Measurements from ENCODE around the gene FOSB. TPM values are rescaled to one million over a fixed set of nuclear protein-coding genes. Genes with fewer than 3 reads are reported as not detected.

FOSB gene
- total RNA-seq, 1 donor from 2014 or later, result 2.1 TPM

- intact Hi-C loops (cut with micrococcal nuclease), result no loop called here
These were observed 3.5 kb upstream of the FOSB start for GRCh38 chr19:45464274-45464673.

- intact Hi-C loops (cut with micrococcal nuclease), result loop anchor here (5.0 kb wide), 1 partner anchor 288 kb away; the partner anchor contains the start of genes BLOC1S3 and TRAPPC6A
These were observed 2.8 kb upstream of the FOSB start for GRCh38 chr19:45464852-45465441.

GRCh38 chr19:45467115-45467455, 711 bp upstream of the FOSB start:
- intact Hi-C loops (cut with micrococcal nuclease), result loop anchor here (1.0 to 5.0 kb wide), 2 partner anchors 16 to 290 kb away; partner anchors contain the start of genes BLOC1S3 and TRAPPC6A

GRCh38 chr19:45468159-45468651, 409 bp downstream of the FOSB start:
- intact Hi-C loops (cut with micrococcal nuclease), result loop anchor here (2.0 to 5.0 kb wide), 2 partner anchors 39 to 291 kb away; partner anchors contain the start of genes BLOC1S3, TRAPPC6A and VASP

- intact Hi-C loops (cut with micrococcal nuclease), result loop anchor here (1.0 to 5.0 kb wide), 3 partner anchors 10 to 291 kb away; partner anchors contain the start of genes BLOC1S3, TRAPPC6A and VASP
These were observed 971 bp downstream of the FOSB start for GRCh38 chr19:45468803-45469131.

- intact Hi-C loops (cut with micrococcal nuclease), result loop anchor here (1.0 to 5.0 kb wide), 3 partner anchors 9 to 292 kb away; partner anchors contain the start of genes BLOC1S3, TRAPPC6A and VASP
These were observed 1.5 kb downstream of the FOSB start for GRCh38 chr19:45469132-45469944.

- intact Hi-C loops (cut with micrococcal nuclease), result loop anchor here (1.0 to 5.0 kb wide), 3 partner anchors 8 to 293 kb away; partner anchors contain the start of genes BLOC1S3, TRAPPC6A and VASP
These were observed 2.4 kb downstream of the FOSB start for GRCh38 chr19:45469945-45470761.

GRCh38 chr19:45470762-45471081, 2.9 kb downstream of the FOSB start:
- intact Hi-C loops (cut with micrococcal nuclease), result no loop called here

- intact Hi-C loops (cut with micrococcal nuclease), result no loop called here
These were observed 3.5 kb downstream of the FOSB start for GRCh38 chr19:45471111-45471930.

- intact Hi-C loops (cut with micrococcal nuclease), result no loop called here
These were observed 4.3 kb downstream of the FOSB start for GRCh38 chr19:45471931-45472562.

- intact Hi-C loops (cut with micrococcal nuclease), result no loop called here
These were observed 5.0 kb downstream of the FOSB start for GRCh38 chr19:45472563-45473366.

- intact Hi-C loops (cut with micrococcal nuclease), result no loop called here
These were observed 5.5 kb downstream of the FOSB start for GRCh38 chr19:45473367-45473681.

GRCh38 chr19:45473682-45474605, 6.1 kb downstream of the FOSB start:
- intact Hi-C loops (cut with micrococcal nuclease), result no loop called here

- intact Hi-C loops (cut with micrococcal nuclease), result no loop called here
These were observed 7.1 kb downstream of the FOSB start for GRCh38 chr19:45474606-45475521.

- intact Hi-C loops (cut with micrococcal nuclease), result no loop called here
These were observed 7.9 kb downstream of the FOSB start for GRCh38 chr19:45475537-45476291.

- intact Hi-C loops (cut with micrococcal nuclease), result no loop called here
These were observed 8.5 kb downstream of the FOSB start for GRCh38 chr19:45476304-45476703.

GRCh38 chr19:45477186-45477585, 9.4 kb downstream of the FOSB start:
- intact Hi-C loops (cut with micrococcal nuclease), result no loop called here
